Neural progenitor cell (in vitro differentiated cells): ENCODE measurements around the gene SEMA3B. TPM values are rescaled to one million over a fixed set of nuclear protein-coding genes. Genes with fewer than 3 reads are reported as not detected.

Source experiments
- DNase-seq: peaks from one replicate; pipeline ENCODE4 v3.0.0-alpha.2; 2016; ENCODE audit warnings: low spot score
- H2AFZ ChIP-seq: fragments of 200-600 bp; sonication (generic); replicated peaks from 2 replicates; pipeline ENCODE4 v1.6.1; 2016; ENCODE audit warnings: antibody characterized with exemption
- H3F3A ChIP-seq: fragments of 200-600 bp; sonication (generic); 2 replicates; pipeline ENCODE4 v1.6.1; 2016; ENCODE audit warnings: antibody characterized with exemption, low read depth
- H3K27ac ChIP-seq: fragments of 200-600 bp; sonication (generic); 2 replicates; pipeline ENCODE4 v1.5.1; 2016; ENCODE audit warnings: mild to moderate bottlenecking
- H3K27me3 ChIP-seq: fragments of 200-600 bp; sonication (generic); 2 replicates; pipeline ENCODE4 v1.6.1; 2016; ENCODE audit warnings: mild to moderate bottlenecking, moderate library complexity
- H3K36me3 ChIP-seq: fragments of 200-600 bp; sonication (generic); 2 replicates; pipeline ENCODE4 v1.5.1; 2016
- H3K4me1 ChIP-seq: fragments of 200-600 bp; sonication (generic); 2 replicates; pipeline ENCODE4 v1.6.1; 2016; ENCODE audit warnings: mixed run types
- H3K4me2 ChIP-seq: fragments of 200-600 bp; sonication (generic); 2 replicates; pipeline ENCODE4 v1.6.1; 2016
- H3K4me3 ChIP-seq: fragments of 200-600 bp; sonication (generic); 2 replicates; pipeline ENCODE4 v1.5.1; 2016
- H3K79me2 ChIP-seq: fragments of 200-600 bp; sonication (generic); 2 replicates; pipeline ENCODE4 v1.6.1; 2016; ENCODE audit warnings: low read depth
- H3K9ac ChIP-seq: fragments of 200-600 bp; sonication (generic); 2 replicates; pipeline ENCODE4 v1.6.1; 2016
- H3K9me3 ChIP-seq: fragments of 200-600 bp; sonication (generic); 2 replicates; pipeline ENCODE4 v1.5.1; 2016; ENCODE audit warnings: low read depth
- H4K20me1 ChIP-seq: fragments of 200-600 bp; sonication (generic); 2 replicates; pipeline ENCODE4 v1.6.1; 2016; ENCODE audit warnings: low read depth
- H3K27ac Mint-ChIP-seq: 3 replicates; pipeline ENCODE4 v1.8.0; 2021; ENCODE audit warnings: mixed read lengths
- H3K27me3 Mint-ChIP-seq: 2 replicates; pipeline ENCODE4 v1.8.0; 2022; ENCODE audit warnings: low read depth, mild to moderate bottlenecking, inconsistent platforms, moderate library complexity, mixed read lengths; ENCODE audit not compliant: insufficient read depth
- H3K36me3 Mint-ChIP-seq: 3 replicates; pipeline ENCODE4 v1.8.0; 2021; ENCODE audit warnings: mixed read lengths
- H3K4me1 Mint-ChIP-seq: 3 replicates; pipeline ENCODE4 v1.8.0; 2021; ENCODE audit warnings: mixed read lengths
- H3K4me3 Mint-ChIP-seq: 3 replicates; pipeline ENCODE4 v1.8.0; 2021; ENCODE audit warnings: mild to moderate bottlenecking, moderate library complexity, mixed read lengths
- H3K9me3 Mint-ChIP-seq: 3 replicates; pipeline ENCODE4 v1.8.0; 2020; ENCODE audit warnings: mixed read lengths
- CTCF ChIP-seq: fragments of 200-600 bp; sonication (generic); IDR thresholded peaks from 2 replicates; pipeline ENCODE4 v1.5.1; 2017; ENCODE audit warnings: antibody characterized with exemption, mild to moderate bottlenecking
- EZH2 ChIP-seq: fragments of 200-600 bp; sonication (generic); IDR thresholded peaks from 2 replicates; pipeline ENCODE4 v1.6.1; 2017; ENCODE audit warnings: antibody characterized with exemption, mild to moderate bottlenecking, moderate library complexity
- EZH2phosphoT487 ChIP-seq: fragments of 200-600 bp; sonication (generic); IDR thresholded peaks from 2 replicates; pipeline ENCODE4 v1.6.1; 2017; ENCODE audit warnings: antibody characterized with exemption
- total RNA-seq: library from RNA; depleted of rRNA; stranded (reverse); fragments of >200 nt; gene quantifications from 2 replicates; pipeline ENCODE4 v1.2.3, GENCODE V29; 2015; ENCODE audit warnings: low replicate concordance

The SEMA3B gene
- total RNA-seq, 1 donor from 2014 or later, result 0.80 TPM

- Mint-ChIP-seq H3K27ac (no peak overlapping the region), H3K36me3 (no peaks in the 10 kb centered on the region), H3K27me3 (peaks cover 11% of the 10 kb centered on the region), H3K4me1 (peaks cover 26% of the 10 kb centered on the region), H3K9me3 (no peaks in the 10 kb centered on the region), H3K4me3 (no peak overlapping the region)
- Histone ChIP-seq H3K4me3 (no peak overlapping the region), H3F3A (no peaks in the 10 kb centered on the region), H2AFZ (no peak overlapping the region), H3K9me3 (no peaks in the 10 kb centered on the region), H3K4me1 (no peaks in the 10 kb centered on the region), H3K36me3 (no peaks in the 10 kb centered on the region), H4K20me1 (no peaks in the 10 kb centered on the region), H3K4me2 (no peak overlapping the region), H3K27me3 (peaks cover 4% of the 10 kb centered on the region), H3K79me2 (no peaks in the 10 kb centered on the region), H3K9ac (no peak overlapping the region), H3K27ac (no peak overlapping the region)
- TF ChIP-seq EZH2 (no peak), CTCF (no peak), EZH2phosphoT487 (no peak)
- DNase-seq, result no peak
Measured at GRCh38 chr3:50221051-50221410, 47.9 kb upstream of the SEMA3B start.

- Histone ChIP-seq H3K27me3 (peaks cover 9% of the 10 kb centered on the region), H2AFZ (no peak overlapping the region), H3F3A (no peaks in the 10 kb centered on the region), H3K79me2 (no peaks in the 10 kb centered on the region), H3K9ac (no peak overlapping the region), H3K4me2 (no peak overlapping the region), H3K9me3 (no peaks in the 10 kb centered on the region), H3K36me3 (no peaks in the 10 kb centered on the region), H3K27ac (no peak overlapping the region), H3K4me3 (no peak overlapping the region), H3K4me1 (no peaks in the 10 kb centered on the region), H4K20me1 (no peaks in the 10 kb centered on the region)
- Mint-ChIP-seq H3K27me3 (peaks cover 11% of the 10 kb centered on the region), H3K4me3 (no peak overlapping the region), H3K36me3 (no peaks in the 10 kb centered on the region), H3K27ac (peak overlapping the region; percentile 33), H3K9me3 (no peaks in the 10 kb centered on the region), H3K4me1 (peaks cover 29% of the 10 kb centered on the region)
- TF ChIP-seq EZH2phosphoT487 (no peak), CTCF (peak; percentile 44)
- peak; percentile 45 for DNase-seq
Measured at GRCh38 chr3:50221411-50222168, 47.4 kb upstream of the SEMA3B start.

GRCh38 chr3:50222169-50222528, 46.8 kb upstream of the SEMA3B start:
- no peak for TF ChIP-seq CTCF
- TF ChIP-seq EZH2, result no peak
- no peak for TF ChIP-seq EZH2phosphoT487
- Histone ChIP-seq H3K4me2 (no peak overlapping the region), H3K9me3 (no peaks in the 10 kb centered on the region), H4K20me1 (no peaks in the 10 kb centered on the region), H3K9ac (no peak overlapping the region), H3F3A (no peaks in the 10 kb centered on the region), H3K4me1 (no peaks in the 10 kb centered on the region), H3K4me3 (no peak overlapping the region), H3K27ac (no peak overlapping the region), H3K79me2 (no peaks in the 10 kb centered on the region), H3K27me3 (peaks cover 15% of the 10 kb centered on the region), H3K36me3 (no peaks in the 10 kb centered on the region), H2AFZ (no peak overlapping the region)
- Mint-ChIP-seq H3K4me3 (no peak overlapping the region), H3K4me1 (peaks cover 34% of the 10 kb centered on the region), H3K36me3 (no peaks in the 10 kb centered on the region), H3K9me3 (no peaks in the 10 kb centered on the region), H3K27ac (peak overlapping the region; percentile 33), H3K27me3 (peaks cover 15% of the 10 kb centered on the region)
- DNase-seq, result no peak
